GM12878 (cell line): Measurements from ENCODE around the gene PHF21B. TPM values are rescaled to one million over a fixed set of nuclear protein-coding genes. Genes with fewer than 3 reads are reported as not detected.

ENCODE experiments used
- ATAC-seq: fragments of 200-7000 bp; cut with Tn5 transposase; 3 replicates; pipeline ENCODE4 v1.9.1; 2020; ENCODE audit warnings: mild to moderate bottlenecking, moderate library complexity
- BruUV-seq: library from RNA; stranded (reverse); fragments of 400-500 nt; replicated peaks from 2 replicates; lab custom pipeline; 2021; lab: Mats Ljungman, UMichigan
- CTCF ChIA-PET: fragments of 300-600 bp; sonication (Branson Sonifier 250); formaldehyde crosslinking; extraction: SDS; loops from one replicate; lab custom pipeline; 2021; ENCODE audit warnings: inconsistent platforms; lab: Yijun Ruan, JAX
- POLR2A ChIA-PET: fragments of 350-600 bp; formaldehyde crosslinking; extraction: SDS; loops from one replicate; lab custom pipeline; 2021; ENCODE audit warnings: inconsistent platforms; lab: Charles Lee
- RAD21 ChIA-PET: fragments of 300-600 bp; sonication (Branson Sonifier 250); formaldehyde crosslinking; loops from one replicate; lab custom pipeline; 2023; ENCODE audit warnings: antibody characterized with exemption; ENCODE audit not compliant: unreplicated experiment; lab: Charles Lee
- SMC1A ChIA-PET: fragments of 300-600 bp; sonication (Branson Sonifier 250); formaldehyde crosslinking; loops from one replicate; lab custom pipeline; 2023; ENCODE audit not compliant: unreplicated experiment, uncharacterized antibody; lab: Charles Lee
- DNase-seq: peaks from one replicate; pipeline ENCODE4 v3.0.0-alpha.2; 2011; ENCODE audit warnings: low read depth, low spot score
- FAIRE-seq: peaks from 3 replicates; lab custom pipeline; 2011; peaks lifted over from hg19 to GRCh38; lab: Jason Lieb, UNC
- H2AFZ ChIP-seq: 2 replicates; pipeline ENCODE4 v1.6.0; 2011; ENCODE audit warnings: low read depth, low read length, control low read depth; ENCODE audit not compliant: control insufficient read depth
- H3K27ac ChIP-seq: 2 replicates; pipeline ENCODE4 v1.5.1; 2011; ENCODE audit warnings: control low read depth; ENCODE audit not compliant: control insufficient read depth, insufficient read depth
- H3K27me3 ChIP-seq, 2 experiments: replicated peaks in 1 of 2; 2 replicates each; pipeline versions ENCODE4 v1.6.0 to v1.6.1; 2011; ENCODE audit warnings: low read length in 1 of 2; ENCODE audit not compliant: control insufficient read depth in 2 of 2, insufficient read depth in 2 of 2
- H3K36me3 ChIP-seq, 2 experiments: 2 replicates each; pipeline ENCODE4 v1.5.1; 2011; ENCODE audit warnings: low read length in 1 of 2; ENCODE audit not compliant: control insufficient read depth in 2 of 2, insufficient read depth in 2 of 2
- H3K4me1 ChIP-seq: 2 replicates; pipeline ENCODE4 v1.6.1; 2011; ENCODE audit warnings: mild to moderate bottlenecking, low read length, moderate library complexity, mixed read lengths; ENCODE audit not compliant: control insufficient read depth, insufficient read depth
- H3K4me2 ChIP-seq: 2 replicates; pipeline ENCODE4 v1.6.0; 2011; ENCODE audit warnings: control low read depth; ENCODE audit not compliant: control insufficient read depth, insufficient read depth
- H3K4me3 ChIP-seq: fragments of 200-600 bp; sonication (generic); 2 replicates; pipeline ENCODE4 v1.5.1; 2016
- H3K79me2 ChIP-seq: 2 replicates; pipeline ENCODE4 v1.6.0; 2011; ENCODE audit warnings: low read length; ENCODE audit not compliant: control insufficient read depth, insufficient read depth
- H3K9ac ChIP-seq: 2 replicates; pipeline ENCODE4 v1.8.0; 2011; ENCODE audit warnings: low read length, control low read depth, mixed read lengths; ENCODE audit not compliant: control insufficient read depth, insufficient read depth
- H3K9me3 ChIP-seq: replicated peaks from 3 replicates; pipeline ENCODE4 v1.5.1; 2011; ENCODE audit warnings: mild to moderate bottlenecking, low read length; ENCODE audit not compliant: control insufficient read depth, insufficient read depth
- H4K20me1 ChIP-seq: 2 replicates; pipeline ENCODE4 v1.6.0; 2011; ENCODE audit not compliant: control insufficient read depth, insufficient read depth
- BHLHE40 ChIP-seq, 2 experiments: fragments of 450-650 bp in 1 of 2; IDR thresholded peaks; 2 replicates each; pipeline ENCODE4 v1.6.1; 2011 to 2017; ENCODE audit warnings: low read depth in 2 of 2, borderline replicate concordance in 1 of 2, improper control_type of control experiment in 1 of 2, low read length in 1 of 2, mild to moderate bottlenecking in 1 of 2
- IKZF1 ChIP-seq: fragments of 450-650 bp; conservative IDR thresholded peaks from 2 replicates; pipeline ENCODE4 v1.6.1; 2017; ENCODE audit warnings: antibody characterized with exemption, mild to moderate bottlenecking
- IRF4 ChIP-seq: IDR thresholded peaks from 2 replicates; pipeline ENCODE4 v1.6.1; 2011; ENCODE audit warnings: low read depth, low read length
- MXI1 ChIP-seq: fragments of 150-350 bp; IDR thresholded peaks from 2 replicates; pipeline ENCODE4 v1.6.1; 2011; ENCODE audit warnings: low read depth, mild to moderate bottlenecking, inconsistent platforms, low read length, improper control_type of control experiment
- NRF1 ChIP-seq: conservative IDR thresholded peaks from 2 replicates; pipeline ENCODE4 v1.6.1; 2011; ENCODE audit warnings: mild to moderate bottlenecking, low read depth, low read length, improper control_type of control experiment
- POLR2A ChIP-seq: IDR thresholded peaks from 2 replicates; pipeline ENCODE4 v1.6.1; 2011; ENCODE audit warnings: low read depth, mild to moderate bottlenecking, low read length
- POU2F2 ChIP-seq: IDR thresholded peaks from 3 replicates; pipeline ENCODE4 v1.6.1; 2011; ENCODE audit warnings: low read depth, mild to moderate bottlenecking, low read length, borderline replicate concordance
- SREBF2 ChIP-seq: IDR thresholded peaks from 2 replicates; pipeline ENCODE4 v1.6.1; 2012; ENCODE audit warnings: mild to moderate bottlenecking, low read length
- ZNF274 ChIP-seq: IDR thresholded peaks from one replicate; pipeline ENCODE4 v1.8.0; 2011; ENCODE audit not compliant: insufficient read length, insufficient read depth
- WGBS: methylation state at CpG from one replicate; pipeline ENCODE4 v1.1.6; 2016; ENCODE audit warnings: low lambda C conversion rate; ENCODE audit not compliant: insufficient replicate concordance, insufficient coverage; ENCODE audit errors: missing lambda C conversion rate; 5-methylcytosine and 5-hydroxymethylcytosine counted together
- in situ Hi-C: fragments of 300-500 bp; cut with MboI; formaldehyde crosslinking; loops from 9 replicates; pipeline ENCODE4 v1.14.3; 2018; ENCODE audit warnings: mixed read lengths
- intact Hi-C: fragments of 100-400 bp; cut with micrococcal nuclease; formaldehyde crosslinking; loops from one replicate; pipeline ENCODE4 v1.14.2; 2022; ENCODE audit not compliant: unreplicated experiment
- polyA plus RNA-seq, 11 experiments: library from polyadenylated mRNA; depleted of rRNA in 4 of 11; unstranded in 6 of 11; stranded (reverse) in 5 of 11; fragments of >200 nt; fragmentation: Nextera tagmentation in 4 of 11; fragmentation: Illumina TruSeq in 1 of 11; extraction: Ambion mirVana in 4 of 11; extraction: Trizol in 1 of 11; gene quantifications; 1 replicate in 1 of 11; 2 replicates in 10 of 11; pipeline versions ENCODE4 v1.2.1 to v1.2.3, GENCODE V29; 2011 to 2016; ENCODE audit warnings: inconsistent platforms in 2 of 11, missing spikeins in 2 of 11, low read depth in 1 of 11
- total RNA-seq, 4 experiments: library from RNA; depleted of rRNA in 3 of 4; stranded (reverse); fragments of >200 nt in 3 of 4; fragmentation: Illumina TruSeq in 1 of 4; extraction: Trizol in 1 of 4; gene quantifications; 2 replicates each; pipeline versions ENCODE4 v1.2.1 to v1.2.3, GENCODE V29; 2013 to 2021
- TF ChIP-seq, protein P1 (sequence below): fragments of 450-650 bp; IDR thresholded peaks from 2 replicates; pipeline ENCODE4 v1.6.1; 2017; ENCODE audit warnings: mild to moderate bottlenecking, moderate library complexity
- TF ChIP-seq, protein P2 (sequence below): fragments of 450-650 bp; IDR thresholded peaks from 2 replicates; pipeline ENCODE4 v1.6.1; 2017; ENCODE audit warnings: low read depth, mild to moderate bottlenecking, moderate library complexity

PHF21B gene
- total and polyA plus RNA-seq, 10 of the 15 experiments (the other 5 are each of a cell fraction or from before 2014, with no cell fraction given) = 0.03 to 0.35 TPM; not detected in 8

DNA sequence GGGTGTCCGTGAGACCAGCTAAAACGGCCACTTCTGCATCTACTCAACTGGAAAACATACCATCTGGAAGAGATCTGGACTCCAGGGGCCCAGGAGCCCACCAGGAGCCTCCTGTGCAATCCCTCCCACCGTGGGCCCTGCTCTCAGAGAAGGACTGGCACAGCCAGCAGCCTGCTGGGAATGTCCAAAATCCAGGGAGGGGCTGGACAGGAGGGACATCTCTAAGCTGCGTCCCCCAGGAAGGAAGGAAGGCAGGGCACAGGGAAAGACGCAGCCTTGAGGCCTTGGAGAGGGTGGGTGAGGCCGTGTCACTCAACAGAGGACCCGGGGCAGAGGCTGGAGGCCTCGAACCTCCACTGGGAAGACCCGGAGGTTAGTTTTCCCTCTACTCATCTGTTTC, 78.0 kb downstream of the PHF21B start (continued):
- TF ChIP-seq IKZF1 (no peak), POLR2A (no peak)

DNA sequence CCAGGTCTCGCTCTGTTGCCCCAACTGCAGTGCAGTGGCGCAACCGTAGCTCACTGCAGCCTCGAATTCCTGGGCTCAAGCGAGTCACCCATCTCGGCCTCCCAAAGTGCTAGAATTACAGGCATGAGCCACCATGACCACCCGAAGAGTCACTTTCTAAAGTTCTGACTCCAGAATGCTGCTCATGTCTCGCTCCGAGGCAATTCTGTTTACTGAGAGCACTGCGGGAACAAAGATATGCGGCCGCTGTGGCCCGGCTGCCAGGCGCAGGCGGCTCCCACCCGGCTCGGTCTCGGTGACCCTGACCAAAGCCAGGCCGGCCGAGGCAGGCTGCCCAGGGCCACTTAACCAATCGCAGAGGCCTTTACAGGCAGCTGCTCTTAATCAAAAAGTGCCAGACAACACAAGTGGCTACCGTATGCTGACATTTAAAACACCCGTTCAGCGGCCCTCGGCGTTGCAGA, 78.7 kb downstream of the PHF21B start:
- 61% methylated on average over 26 of the region's 26 CpGs for WGBS
- intact Hi-C loops = no loop called here
- Histone ChIP-seq H2AFZ (no peak overlapping the region), H3K9ac (no peak overlapping the region), H3K9me3 (no peaks in the 10 kb centered on the region), H3K36me3 (no peaks in the 10 kb centered on the region)
- BruUV-seq = no TSS peak
- RAD21 ChIA-PET = no interaction called here
- in situ Hi-C loops = no loop called here
- FAIRE-seq = no peak
- TF ChIP-seq POU2F2 (no peak), SREBF2 (no peak), BHLHE40 (IDR thresholded peaks at IDR 0.05; ENCODE audit: borderline replicate concordance in 1 of 2, low read depth in 2 of 2, low read length in 1 of 2) (no peak), ZNF274 (no peak), IRF4 (no peak)
- TF ChIP-seq, all 136 proteins: peak for 0
- Histone ChIP-seq H3K27me3 (peaks cover 0 to 4% of the 10 kb centered on the region in 2 experiments; a peak in 2 of 4 replicates), H3K79me2 (no peaks in the 10 kb centered on the region), H3K4me1 (no peaks in the 10 kb centered on the region; the same call in 1 of the 2 replicates), H4K20me1 (no peaks in the 10 kb centered on the region), H3K4me3 (no peak overlapping the region), H3K4me2 (no peak overlapping the region), H3K27ac (no peak overlapping the region)
- ATAC-seq (no peak), DNase-seq (no peak)
- SMC1A ChIA-PET = no interaction called here
- POLR2A ChIA-PET = no interaction called here
- CTCF ChIA-PET = interaction anchor here (0.6 kb wide), 1 partner anchor 504 kb away, joined by 3 read pairs; no protein-coding TSS in a partner anchor

DNA sequence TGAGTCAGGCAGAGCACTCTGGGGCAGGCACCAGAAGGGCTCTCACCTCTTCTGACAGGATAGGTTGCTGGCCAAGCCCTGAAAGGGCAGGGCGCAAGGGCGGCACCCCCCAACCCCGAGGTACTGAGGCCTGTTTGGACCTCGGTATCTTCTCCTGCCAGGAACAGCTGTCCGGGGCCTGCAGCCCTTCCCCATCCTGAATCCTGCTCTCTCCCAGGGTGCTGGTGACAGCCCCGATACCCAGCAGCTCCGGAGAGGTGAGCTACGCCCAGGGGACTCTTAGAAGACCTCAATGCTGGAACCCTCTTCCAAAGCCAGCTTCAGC, 79.1 kb downstream of the PHF21B start:
- in situ Hi-C loops = no loop called here
- no peak overlapping the region for H3K4me2 ChIP-seq
- no peak for DNase-seq
- H2AFZ ChIP-seq = no peak overlapping the region
- RAD21 ChIA-PET = no interaction called here
- no peaks in the 10 kb centered on the region; the same call in 1 of the 2 replicates for H3K4me1 ChIP-seq
- no peak overlapping the region for H3K4me3 ChIP-seq
- BruUV-seq = no TSS peak
- 31% methylated on average over 8 of the region's 8 CpGs for WGBS
- no peaks in the 10 kb centered on the region for H3K9me3 ChIP-seq
- peaks cover 0 to 4% of the 10 kb centered on the region in 2 experiments; a peak in 2 of 4 replicates for H3K27me3 ChIP-seq
- CTCF ChIA-PET = interaction anchor here (0.6 kb wide), 1 partner anchor 504 kb away, joined by 3 read pairs; no protein-coding TSS in a partner anchor
- no peaks in the 10 kb centered on the region for H3K36me3 ChIP-seq
- no peak for ATAC-seq
- intact Hi-C loops = no loop called here
- H3K9ac ChIP-seq = no peak overlapping the region
- SMC1A ChIA-PET = no interaction called here
- TF ChIP-seq, protein P1, sequence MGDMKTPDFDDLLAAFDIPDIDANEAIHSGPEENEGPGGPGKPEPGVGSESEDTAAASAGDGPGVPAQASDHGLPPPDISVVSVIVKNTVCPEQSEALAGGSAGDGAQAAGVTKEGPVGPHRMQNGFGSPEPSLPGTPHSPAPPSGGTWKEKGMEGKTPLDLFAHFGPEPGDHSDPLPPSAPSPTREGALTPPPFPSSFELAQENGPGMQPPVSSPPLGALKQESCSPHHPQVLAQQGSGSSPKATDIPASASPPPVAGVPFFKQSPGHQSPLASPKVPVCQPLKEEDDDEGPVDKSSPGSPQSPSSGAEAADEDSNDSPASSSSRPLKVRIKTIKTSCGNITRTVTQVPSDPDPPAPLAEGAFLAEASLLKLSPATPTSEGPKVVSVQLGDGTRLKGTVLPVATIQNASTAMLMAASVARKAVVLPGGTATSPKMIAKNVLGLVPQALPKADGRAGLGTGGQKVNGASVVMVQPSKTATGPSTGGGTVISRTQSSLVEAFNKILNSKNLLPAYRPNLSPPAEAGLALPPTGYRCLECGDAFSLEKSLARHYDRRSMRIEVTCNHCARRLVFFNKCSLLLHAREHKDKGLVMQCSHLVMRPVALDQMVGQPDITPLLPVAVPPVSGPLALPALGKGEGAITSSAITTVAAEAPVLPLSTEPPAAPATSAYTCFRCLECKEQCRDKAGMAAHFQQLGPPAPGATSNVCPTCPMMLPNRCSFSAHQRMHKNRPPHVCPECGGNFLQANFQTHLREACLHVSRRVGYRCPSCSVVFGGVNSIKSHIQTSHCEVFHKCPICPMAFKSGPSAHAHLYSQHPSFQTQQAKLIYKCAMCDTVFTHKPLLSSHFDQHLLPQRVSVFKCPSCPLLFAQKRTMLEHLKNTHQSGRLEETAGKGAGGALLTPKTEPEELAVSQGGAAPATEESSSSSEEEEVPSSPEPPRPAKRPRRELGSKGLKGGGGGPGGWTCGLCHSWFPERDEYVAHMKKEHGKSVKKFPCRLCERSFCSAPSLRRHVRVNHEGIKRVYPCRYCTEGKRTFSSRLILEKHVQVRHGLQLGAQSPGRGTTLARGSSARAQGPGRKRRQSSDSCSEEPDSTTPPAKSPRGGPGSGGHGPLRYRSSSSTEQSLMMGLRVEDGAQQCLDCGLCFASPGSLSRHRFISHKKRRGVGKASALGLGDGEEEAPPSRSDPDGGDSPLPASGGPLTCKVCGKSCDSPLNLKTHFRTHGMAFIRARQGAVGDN = no peak
- TF ChIP-seq MXI1 (no peak), NRF1 (no peak), IKZF1 (no peak)
- TF ChIP-seq, protein P2, sequence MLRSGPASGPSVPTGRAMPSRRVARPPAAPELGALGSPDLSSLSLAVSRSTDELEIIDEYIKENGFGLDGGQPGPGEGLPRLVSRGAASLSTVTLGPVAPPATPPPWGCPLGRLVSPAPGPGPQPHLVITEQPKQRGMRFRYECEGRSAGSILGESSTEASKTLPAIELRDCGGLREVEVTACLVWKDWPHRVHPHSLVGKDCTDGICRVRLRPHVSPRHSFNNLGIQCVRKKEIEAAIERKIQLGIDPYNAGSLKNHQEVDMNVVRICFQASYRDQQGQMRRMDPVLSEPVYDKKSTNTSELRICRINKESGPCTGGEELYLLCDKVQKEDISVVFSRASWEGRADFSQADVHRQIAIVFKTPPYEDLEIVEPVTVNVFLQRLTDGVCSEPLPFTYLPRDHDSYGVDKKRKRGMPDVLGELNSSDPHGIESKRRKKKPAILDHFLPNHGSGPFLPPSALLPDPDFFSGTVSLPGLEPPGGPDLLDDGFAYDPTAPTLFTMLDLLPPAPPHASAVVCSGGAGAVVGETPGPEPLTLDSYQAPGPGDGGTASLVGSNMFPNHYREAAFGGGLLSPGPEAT = no peak
- TF ChIP-seq, all 136 proteins: peak for 0
- no peaks in the 10 kb centered on the region for H4K20me1 ChIP-seq
- no peaks in the 10 kb centered on the region for H3K79me2 ChIP-seq
- no peak overlapping the region for H3K27ac ChIP-seq
- POLR2A ChIA-PET = no interaction called here
- no peak for FAIRE-seq
